PFSK-1 (cell line): Measurements from ENCODE around the gene ATP2A2.

ENCODE experiments used
- POLR2AphosphoS5 ChIP-seq: IDR thresholded peaks from 2 replicates; pipeline ENCODE4 v1.6.1; 2012; ENCODE audit warnings: low read depth, mild to moderate bottlenecking, control low read depth, low read length, moderate library complexity
- REST ChIP-seq, 2 experiments: IDR thresholded peaks; 2 replicates each; pipeline versions ENCODE4 v1.6.1 to v1.8.0; 2011 to 2012; ENCODE audit warnings: low read depth in 2 of 2, low read length in 2 of 2, control low read depth in 1 of 2, inconsistent platforms in 1 of 2, mild to moderate bottlenecking in 1 of 2, moderate library complexity in 1 of 2; ENCODE audit not compliant: insufficient read depth in 1 of 2
- SIN3A ChIP-seq: IDR thresholded peaks from 2 replicates; pipeline ENCODE4 v1.6.1; 2012; ENCODE audit warnings: mild to moderate bottlenecking, low read length, moderate library complexity, borderline replicate concordance; ENCODE audit not compliant: insufficient read depth
- TAF1 ChIP-seq: IDR thresholded peaks from 2 replicates; pipeline ENCODE4 v1.6.1; 2012; ENCODE audit warnings: low read length, control low read depth, borderline replicate concordance; ENCODE audit not compliant: insufficient read depth

- TF ChIP-seq POLR2AphosphoS5 (no peak), TAF1 (no peak), SIN3A (no peak), REST (IDR thresholded peaks at IDR 0.05; ENCODE audit: insufficient read depth in 1 of 2, low read depth in 2 of 2, low read length in 2 of 2) (no peak)
Observed at GRCh38 chr12:110277530-110278254, 3.4 kb upstream of the ATP2A2 start.
